Neutrophil (primary cell): ENCODE data around the gene AGRN.

Experiments
- H3K27ac ChIP-seq: fragments of 200-600 bp; sonication (generic); 2 replicates; pipeline ENCODE4 v1.5.1; 2016; ENCODE audit warnings: mild to moderate bottlenecking, moderate library complexity
- H3K27me3 ChIP-seq: fragments of 200-600 bp; sonication (generic); 2 replicates; pipeline ENCODE4 v1.6.0; 2016; ENCODE audit warnings: mild to moderate bottlenecking
- H3K36me3 ChIP-seq: fragments of 200-600 bp; sonication (generic); 2 replicates; pipeline ENCODE4 v1.5.1; 2017
- H3K4me1 ChIP-seq, 2 experiments: fragments of 200-600 bp in 1 of 2; sonication (generic) in 1 of 2; 1 replicate in 1 of 2; 2 replicates in 1 of 2; pipeline versions ENCODE4 v1.5.1 to v1.6.1; 2013 to 2016; ENCODE audit warnings: low read depth in 1 of 2, low read length in 1 of 2, mild to moderate bottlenecking in 1 of 2, moderate library complexity in 1 of 2; ENCODE audit not compliant: control insufficient read depth in 1 of 2, insufficient read depth in 1 of 2
- H3K4me3 ChIP-seq, 2 experiments: fragments of 200-600 bp in 1 of 2; sonication (generic) in 1 of 2; 1 replicate in 1 of 2; 2 replicates in 1 of 2; pipeline ENCODE4 v1.5.1; 2013 to 2016; ENCODE audit warnings: low read depth in 1 of 2, low read length in 1 of 2, mild to moderate bottlenecking in 1 of 2, moderate library complexity in 1 of 2
- H3K9me3 ChIP-seq: fragments of 200-600 bp; sonication (generic); 2 replicates; pipeline ENCODE4 v1.5.1; 2016
- TF ChIP-seq, protein P1 (sequence below): fragments of 200-600 bp; sonication (generic); IDR thresholded peaks from 2 replicates; pipeline ENCODE4 v1.5.1; 2016; ENCODE audit warnings: antibody characterized with exemption

AGRN gene

DNA sequence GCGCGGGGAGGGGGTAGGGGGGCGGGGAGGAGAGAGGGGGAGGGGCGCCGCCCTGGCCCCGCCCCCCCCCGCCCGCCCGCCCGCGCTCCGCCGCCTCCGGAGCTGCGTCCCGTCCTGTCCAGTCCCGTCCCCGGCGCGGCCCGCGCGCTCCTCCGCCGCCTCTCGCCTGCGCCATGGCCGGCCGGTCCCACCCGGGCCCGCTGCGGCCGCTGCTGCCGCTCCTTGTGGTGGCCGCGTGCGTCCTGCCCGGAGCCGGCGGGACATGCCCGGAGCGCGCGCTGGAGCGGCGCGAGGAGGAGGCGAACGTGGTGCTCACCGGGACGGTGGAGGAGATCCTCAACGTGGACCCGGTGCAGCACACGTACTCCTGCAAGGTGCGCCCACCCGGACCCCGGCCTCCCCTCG, at the start of gene AGRN:
TSS of gene AGRN (plus strand) at position 121 of the 405 bp plus-strand sequence. CDS start at position 174, 53 bp downstream.
- Histone ChIP-seq H3K27ac (peak within 1 kb of the TSS; percentile 50), H3K4me3 (peak within 1 kb of the TSS; percentile 52 to 59), H3K27me3 (peaks cover 69% of the 10 kb centered on the region), H3K9me3 (no peaks in the 10 kb centered on the region), H3K4me1 (peaks cover 0 to 12% of the 10 kb centered on the region in 2 experiments), H3K36me3 (no peaks in the 10 kb centered on the region)
- TF ChIP-seq, protein P1, sequence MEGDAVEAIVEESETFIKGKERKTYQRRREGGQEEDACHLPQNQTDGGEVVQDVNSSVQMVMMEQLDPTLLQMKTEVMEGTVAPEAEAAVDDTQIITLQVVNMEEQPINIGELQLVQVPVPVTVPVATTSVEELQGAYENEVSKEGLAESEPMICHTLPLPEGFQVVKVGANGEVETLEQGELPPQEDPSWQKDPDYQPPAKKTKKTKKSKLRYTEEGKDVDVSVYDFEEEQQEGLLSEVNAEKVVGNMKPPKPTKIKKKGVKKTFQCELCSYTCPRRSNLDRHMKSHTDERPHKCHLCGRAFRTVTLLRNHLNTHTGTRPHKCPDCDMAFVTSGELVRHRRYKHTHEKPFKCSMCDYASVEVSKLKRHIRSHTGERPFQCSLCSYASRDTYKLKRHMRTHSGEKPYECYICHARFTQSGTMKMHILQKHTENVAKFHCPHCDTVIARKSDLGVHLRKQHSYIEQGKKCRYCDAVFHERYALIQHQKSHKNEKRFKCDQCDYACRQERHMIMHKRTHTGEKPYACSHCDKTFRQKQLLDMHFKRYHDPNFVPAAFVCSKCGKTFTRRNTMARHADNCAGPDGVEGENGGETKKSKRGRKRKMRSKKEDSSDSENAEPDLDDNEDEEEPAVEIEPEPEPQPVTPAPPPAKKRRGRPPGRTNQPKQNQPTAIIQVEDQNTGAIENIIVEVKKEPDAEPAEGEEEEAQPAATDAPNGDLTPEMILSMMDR: no peak

DNA sequence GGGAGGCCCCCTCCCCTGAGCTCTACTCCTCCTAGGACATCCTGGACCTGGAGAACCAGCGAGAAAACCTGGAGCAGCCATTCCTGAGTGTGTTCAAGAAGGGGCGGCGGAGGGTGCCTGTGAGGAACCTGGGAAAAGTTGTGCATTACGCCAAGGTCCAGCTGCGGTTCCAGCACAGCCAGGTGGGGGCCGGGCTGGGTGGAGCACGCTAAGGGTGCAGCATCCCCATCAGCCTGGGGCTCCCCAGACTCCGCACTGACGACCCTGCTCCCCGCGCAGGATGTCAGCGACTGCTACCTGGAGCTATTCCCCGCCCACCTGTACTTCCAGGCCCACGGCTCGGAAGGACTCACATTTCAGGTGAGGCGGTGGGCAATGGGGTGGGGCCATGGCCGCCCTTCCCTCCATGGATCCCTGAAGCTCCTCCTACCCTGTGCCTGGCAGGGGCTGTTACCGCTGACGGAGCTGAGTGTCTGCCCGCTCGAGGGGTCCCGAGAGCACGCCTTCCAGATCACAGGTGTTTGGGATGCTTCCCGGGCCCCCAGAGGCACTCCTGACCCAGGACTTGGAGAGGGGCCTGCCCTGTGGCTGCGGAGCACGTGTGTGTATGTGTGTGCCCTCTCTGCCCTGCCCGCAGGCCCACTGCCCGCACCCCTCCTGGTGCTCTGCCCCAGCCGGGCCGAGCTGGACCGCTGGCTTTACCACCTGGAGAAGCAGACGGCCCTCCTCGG, 49.5 kb upstream of the AGRN start:
- Histone ChIP-seq H3K9me3 (no peaks in the 10 kb centered on the region), H3K4me3 (no peak overlapping the region), H3K27me3 (peaks cover 100% of the 10 kb centered on the region), H3K27ac (no peak overlapping the region), H3K4me1 (peaks cover 13% of the 10 kb centered on the region in 2 experiments), H3K36me3 (no peaks in the 10 kb centered on the region)
- TF ChIP-seq, protein P1: no peak

DNA sequence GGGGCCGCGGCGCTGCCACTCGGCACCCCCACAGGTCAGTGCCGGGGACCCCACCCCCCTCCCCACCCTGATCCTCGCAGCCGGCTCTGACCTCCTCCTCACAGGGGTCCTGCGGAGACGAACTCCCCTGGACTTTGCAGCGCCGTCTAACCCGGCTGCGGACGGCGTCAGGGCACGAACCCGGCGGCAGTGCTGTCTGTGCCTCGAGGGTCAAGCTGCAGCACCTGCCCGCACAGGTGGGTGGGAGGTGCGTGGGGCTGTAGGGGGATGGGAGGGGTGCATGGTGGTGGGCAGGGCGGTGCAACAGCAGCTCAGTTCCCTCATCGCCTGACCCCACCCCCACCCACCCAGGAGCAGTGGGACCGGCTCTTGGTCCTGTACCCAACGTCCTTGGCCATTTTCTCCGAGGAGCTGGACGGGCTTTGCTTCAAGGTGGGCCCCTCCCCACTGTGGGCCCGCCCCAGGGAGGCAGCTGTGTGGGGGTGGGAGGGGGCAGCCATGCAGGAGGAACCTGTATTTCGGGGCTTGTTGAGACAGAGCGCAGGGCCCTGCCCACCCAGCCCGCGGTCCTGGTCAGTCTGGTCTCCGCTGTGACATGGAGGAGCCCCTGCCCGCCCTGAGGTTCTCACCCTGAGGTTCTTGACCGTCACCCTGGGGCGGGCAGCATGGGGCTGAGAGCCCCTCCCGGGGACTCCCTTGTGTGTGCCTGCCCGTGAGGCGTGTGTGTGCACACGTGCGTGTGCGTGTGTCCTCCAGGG, 48.8 kb upstream of the AGRN start:
- TF ChIP-seq, protein P1: no peak
- Histone ChIP-seq H3K9me3 (no peaks in the 10 kb centered on the region), H3K36me3 (no peaks in the 10 kb centered on the region), H3K4me3 (no peak overlapping the region), H3K27me3 (peaks cover 100% of the 10 kb centered on the region), H3K4me1 (peaks cover 12 to 14% of the 10 kb centered on the region in 2 experiments), H3K27ac (no peak overlapping the region)

DNA sequence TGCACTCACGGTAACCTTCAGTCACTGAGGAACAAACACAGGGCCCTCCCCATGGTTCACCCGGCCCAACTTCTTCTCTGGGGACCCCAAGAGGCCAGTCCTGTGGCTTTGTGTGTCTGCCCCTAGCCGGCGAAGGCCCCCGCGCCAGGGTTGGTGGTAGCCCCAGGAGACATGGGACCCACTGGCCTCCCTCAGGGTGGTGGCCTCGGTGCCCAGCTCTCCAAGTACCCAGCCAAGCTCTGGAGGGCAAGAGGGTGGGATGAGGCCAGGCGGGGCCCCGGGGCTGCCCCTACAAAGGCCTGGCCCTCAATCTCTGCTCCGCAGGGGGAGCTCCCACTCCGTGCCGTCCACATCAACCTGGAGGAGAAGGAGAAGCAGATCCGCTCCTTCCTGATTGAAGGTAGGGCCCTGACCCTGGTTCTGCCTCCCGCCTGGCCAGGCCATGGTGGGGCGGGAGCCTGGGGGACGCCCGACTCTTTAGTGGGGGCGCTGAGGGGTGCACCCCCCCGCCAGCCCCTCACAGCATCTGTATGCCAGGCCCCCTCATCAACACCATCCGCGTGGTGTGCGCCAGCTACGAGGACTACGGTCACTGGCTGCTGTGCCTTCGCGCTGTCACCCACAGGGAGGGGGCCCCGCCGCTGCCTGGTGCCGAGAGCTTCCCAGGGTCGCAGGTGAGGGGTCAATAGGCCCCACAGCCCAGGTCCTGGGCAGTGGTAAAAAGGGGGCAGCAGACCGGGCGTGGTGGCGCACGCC, 48.0 kb upstream of the AGRN start:
- Histone ChIP-seq H3K27me3 (peaks cover 97% of the 10 kb centered on the region), H3K4me3 (no peak overlapping the region)

More for the DNA sequence above, 48.0 kb upstream of the AGRN start:
- H3K36me3 ChIP-seq: no peaks in the 10 kb centered on the region
- no peaks in the 10 kb centered on the region for H3K9me3 ChIP-seq
- H3K4me1 ChIP-seq: peaks cover 5 to 9% of the 10 kb centered on the region in 2 experiments
- no peak overlapping the region for H3K27ac ChIP-seq
- TF ChIP-seq, protein P1: no peak
